HepG2 (cell line): Measurements from ENCODE around the gene BBOX1. TPM values are rescaled to one million over a fixed set of nuclear protein-coding genes. Genes with fewer than 3 reads are reported as not detected.

Experiments
- ADNP ChIP-seq: sonication (generic); formaldehyde crosslinking; IDR thresholded peaks from 2 replicates; pipeline ENCODE4 v1.4.0; 2020; ENCODE audit warnings: missing genetic modification reagents
- ARNT ChIP-seq: fragments of 450-650 bp; IDR thresholded peaks from 2 replicates; pipeline ENCODE4 v1.6.1; 2017
- EP300 ChIP-seq, 3 experiments: sonication (generic) in 1 of 3; formaldehyde crosslinking in 1 of 3; IDR thresholded peaks; 2 replicates each; pipeline versions ENCODE4 v1.5.1 to v1.6.1; 2011 to 2020; ENCODE audit warnings: low read depth in 2 of 3, low read length in 2 of 3, borderline replicate concordance in 1 of 3, improper control_type of control experiment in 1 of 3, mild to moderate bottlenecking in 1 of 3, missing genetic modification reagents in 1 of 3, moderate library complexity in 1 of 3
- FOSL2 ChIP-seq: sonication (generic); formaldehyde crosslinking; IDR thresholded peaks from 2 replicates; pipeline ENCODE4 v1.4.0; 2020; ENCODE audit warnings: missing genetic modification reagents
- FOXA3 ChIP-seq: IDR thresholded peaks from 2 replicates; pipeline ENCODE4 v1.6.1; 2016; ENCODE audit warnings: missing genetic modification reagents, missing compliant biosample characterization
- FOXJ3 ChIP-seq: sonication (generic); formaldehyde crosslinking; IDR thresholded peaks from 2 replicates; pipeline ENCODE4 v1.4.0; 2020; ENCODE audit warnings: missing genetic modification reagents, mild to moderate bottlenecking, borderline replicate concordance
- HDAC6 ChIP-seq: fragments of 200-600 bp; sonication (generic); IDR thresholded peaks from 2 replicates; pipeline ENCODE4 v1.7.0; 2017; ENCODE audit warnings: mild to moderate bottlenecking, antibody characterized with exemption, low read length, low read depth
- HMG20A ChIP-seq: IDR thresholded peaks from 2 replicates; pipeline ENCODE4 v1.6.1; 2016; ENCODE audit warnings: borderline replicate concordance
- HMG20B ChIP-seq: conservative IDR thresholded peaks from 2 replicates; pipeline ENCODE4 v1.6.1; 2016; ENCODE audit warnings: missing genetic modification reagents, missing compliant biosample characterization
- ISL2 ChIP-seq: sonication (generic); formaldehyde crosslinking; IDR thresholded peaks from 2 replicates; pipeline ENCODE4 v1.5.0; 2020; ENCODE audit warnings: missing genetic modification reagents
- MEIS2 ChIP-seq: sonication (generic); formaldehyde crosslinking; IDR thresholded peaks from 2 replicates; pipeline ENCODE4 v1.9.0; 2021; ENCODE audit warnings: mild to moderate bottlenecking, missing genetic modification reagents
- NFATC3 ChIP-seq: sonication (generic); formaldehyde crosslinking; IDR thresholded peaks from 2 replicates; pipeline ENCODE4 v1.5.1; 2020; ENCODE audit warnings: mild to moderate bottlenecking, missing genetic modification reagents
- PHF5A ChIP-seq: IDR thresholded peaks from one replicate; pipeline ENCODE4 v1.6.1; 2018; ENCODE audit warnings: low read depth, missing genetic modification reagents; ENCODE audit not compliant: unreplicated experiment
- POLR2AphosphoS2 ChIP-seq: IDR thresholded peaks from 2 replicates; pipeline ENCODE4 v1.6.1; 2011; ENCODE audit warnings: low read depth, low read length, improper control_type of control experiment
- SETDB1 ChIP-seq: sonication (generic); formaldehyde crosslinking; IDR thresholded peaks from 2 replicates; pipeline ENCODE4 v1.5.1; 2020; ENCODE audit warnings: missing genetic modification reagents, mild to moderate bottlenecking, borderline replicate concordance
- SP2 ChIP-seq: sonication (generic); formaldehyde crosslinking; IDR thresholded peaks from 2 replicates; pipeline ENCODE4 v1.5.1; 2020; ENCODE audit warnings: mild to moderate bottlenecking, missing genetic modification reagents
- SPEN ChIP-seq: sonication (generic); formaldehyde crosslinking; IDR thresholded peaks from 2 replicates; pipeline ENCODE4 v1.5.1; 2020; ENCODE audit warnings: low read depth, mild to moderate bottlenecking, missing genetic modification reagents
- THAP11 ChIP-seq: IDR thresholded peaks from 2 replicates; pipeline ENCODE4 v1.6.1; 2016; ENCODE audit warnings: missing biosample characterization, missing genetic modification reagents
- ZNF138 ChIP-seq: sonication (generic); formaldehyde crosslinking; IDR thresholded peaks from 2 replicates; pipeline ENCODE4 v1.5.0; 2020; ENCODE audit warnings: mild to moderate bottlenecking, low read depth, missing genetic modification reagents
- ZNF577 ChIP-seq: sonication (generic); formaldehyde crosslinking; IDR thresholded peaks from 2 replicates; pipeline ENCODE4 v1.4.0; 2020; ENCODE audit warnings: mild to moderate bottlenecking, low read depth, missing genetic modification reagents, borderline replicate concordance
- ZNF605 ChIP-seq: sonication (generic); formaldehyde crosslinking; IDR thresholded peaks from 2 replicates; pipeline ENCODE4 v1.8.0; 2022; ENCODE audit warnings: mild to moderate bottlenecking, missing genetic modification reagents
- ZSCAN9 ChIP-seq: IDR thresholded peaks from 2 replicates; pipeline ENCODE4 v1.6.1; 2016; ENCODE audit warnings: borderline replicate concordance
- polyA plus RNA-seq, 8 experiments: library from polyadenylated mRNA; depleted of rRNA in 3 of 8; stranded (reverse) in 7 of 8; unstranded in 1 of 8; fragments of >200 nt; fragmentation: Illumina TruSeq in 4 of 8; extraction: Trizol in 4 of 8; gene quantifications; 2 replicates each; pipeline versions ENCODE4 v1.2.1 to v1.2.3, GENCODE V29; 2011 to 2016; ENCODE audit warnings: low read depth in 4 of 8, missing spikeins in 1 of 8, mixed read lengths in 1 of 8; ENCODE audit not compliant: insufficient read depth in 1 of 8
- total RNA-seq, 5 experiments: library from RNA; depleted of rRNA; stranded (reverse); fragments of >200 nt; fragmentation: Illumina TruSeq; extraction: Trizol; gene quantifications; 2 replicates each; pipeline ENCODE4 v1.2.3, GENCODE V29; 2016; ENCODE audit warnings: low read depth in 1 of 5
- TF ChIP-seq, protein P1 (sequence below): sonication (generic); formaldehyde crosslinking; IDR thresholded peaks from 2 replicates; pipeline ENCODE4 v1.8.0; 2022; ENCODE audit warnings: missing genetic modification reagents, mild to moderate bottlenecking, moderate library complexity, borderline replicate concordance
- TF ChIP-seq, protein P2 (sequence below): IDR thresholded peaks from 2 replicates; pipeline ENCODE4 v1.6.1; 2016; ENCODE audit warnings: mild to moderate bottlenecking
- TF ChIP-seq, protein P3 (sequence below): sonication (generic); formaldehyde crosslinking; IDR thresholded peaks from 2 replicates; pipeline ENCODE4 v1.4.0; 2020; ENCODE audit warnings: missing genetic modification reagents, borderline replicate concordance
- TF ChIP-seq, protein P4 (sequence below): sonication (generic); formaldehyde crosslinking; IDR thresholded peaks from 2 replicates; pipeline ENCODE4 v1.5.0; 2020; ENCODE audit warnings: missing genetic modification reagents

The BBOX1 gene
- total and polyA plus RNA-seq, 2 of the 13 experiments (the other 11 are each of a cell fraction or from before 2014, with no cell fraction given), result not detected

DNA sequence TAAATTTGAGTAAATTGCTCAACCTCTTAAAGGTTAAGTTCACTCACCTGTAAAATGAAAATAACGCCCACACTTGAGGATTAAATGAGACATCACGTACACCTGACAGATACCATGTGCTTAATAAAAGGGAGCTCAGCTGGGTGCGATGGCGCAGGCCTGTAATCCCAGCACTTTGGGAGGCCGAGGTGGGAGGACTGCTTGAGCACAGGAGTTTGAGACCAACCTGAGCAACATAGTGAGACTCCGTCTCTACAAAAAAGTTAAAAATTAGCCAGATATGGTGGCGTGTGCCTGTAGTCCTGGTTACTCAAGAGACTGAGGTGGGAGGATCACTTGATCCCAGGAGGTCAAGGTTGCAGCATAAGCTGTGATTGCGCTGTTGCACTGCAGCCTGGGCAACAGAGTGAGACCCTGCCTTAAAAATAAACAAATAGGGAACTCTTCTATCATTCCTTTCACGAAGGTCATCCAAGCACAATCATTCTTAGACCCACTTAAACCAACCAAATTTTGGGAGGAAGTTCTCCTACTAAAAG lies 134.1 kb downstream of the BBOX1 start (continued):
- TF ChIP-seq HMG20B (CRISPR knock-in tag), result peak; percentile 60; the same call in 1 of the 2 replicates
- TF ChIP-seq PHF5A (CRISPR knock-in tag), result no peak
- no peak for TF ChIP-seq SPEN
- TF ChIP-seq NFATC3 (CRISPR knock-in tag), result no peak
- no peak for TF ChIP-seq SP2
- no peak for TF ChIP-seq SETDB1
- no peak for TF ChIP-seq ZNF577 (CRISPR knock-in tag)
- TF ChIP-seq ZNF138 (CRISPR knock-in tag), result no peak
- TF ChIP-seq, protein P1, sequence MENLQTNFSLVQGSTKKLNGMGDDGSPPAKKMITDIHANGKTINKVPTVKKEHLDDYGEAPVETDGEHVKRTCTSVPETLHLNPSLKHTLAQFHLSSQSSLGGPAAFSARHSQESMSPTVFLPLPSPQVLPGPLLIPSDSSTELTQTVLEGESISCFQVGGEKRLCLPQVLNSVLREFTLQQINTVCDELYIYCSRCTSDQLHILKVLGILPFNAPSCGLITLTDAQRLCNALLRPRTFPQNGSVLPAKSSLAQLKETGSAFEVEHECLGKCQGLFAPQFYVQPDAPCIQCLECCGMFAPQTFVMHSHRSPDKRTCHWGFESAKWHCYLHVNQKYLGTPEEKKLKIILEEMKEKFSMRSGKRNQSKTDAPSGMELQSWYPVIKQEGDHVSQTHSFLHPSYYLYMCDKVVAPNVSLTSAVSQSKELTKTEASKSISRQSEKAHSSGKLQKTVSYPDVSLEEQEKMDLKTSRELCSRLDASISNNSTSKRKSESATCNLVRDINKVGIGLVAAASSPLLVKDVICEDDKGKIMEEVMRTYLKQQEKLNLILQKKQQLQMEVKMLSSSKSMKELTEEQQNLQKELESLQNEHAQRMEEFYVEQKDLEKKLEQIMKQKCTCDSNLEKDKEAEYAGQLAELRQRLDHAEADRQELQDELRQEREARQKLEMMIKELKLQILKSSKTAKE (CRISPR knock-in tag), result no peak
- TF ChIP-seq FOXA3 (CRISPR knock-in tag), result peak; percentile 35; the same call in 1 of the 2 replicates
- TF ChIP-seq THAP11, result no peak
- TF ChIP-seq ARNT, result no peak
- TF ChIP-seq FOXJ3, result peak; percentile 82
- TF ChIP-seq ADNP (CRISPR knock-in tag), result 0 out of 2 replicates have a peak, but pooled peaks have one; percentile 32
- TF ChIP-seq ZNF605 (CRISPR knock-in tag), result 0 out of 2 replicates have a peak, but pooled peaks have one; percentile 26
- TF ChIP-seq ZSCAN9, result peak; percentile 35; the same call in 1 of the 2 replicates
- no peak for TF ChIP-seq POLR2AphosphoS2
- TF ChIP-seq, protein P2, sequence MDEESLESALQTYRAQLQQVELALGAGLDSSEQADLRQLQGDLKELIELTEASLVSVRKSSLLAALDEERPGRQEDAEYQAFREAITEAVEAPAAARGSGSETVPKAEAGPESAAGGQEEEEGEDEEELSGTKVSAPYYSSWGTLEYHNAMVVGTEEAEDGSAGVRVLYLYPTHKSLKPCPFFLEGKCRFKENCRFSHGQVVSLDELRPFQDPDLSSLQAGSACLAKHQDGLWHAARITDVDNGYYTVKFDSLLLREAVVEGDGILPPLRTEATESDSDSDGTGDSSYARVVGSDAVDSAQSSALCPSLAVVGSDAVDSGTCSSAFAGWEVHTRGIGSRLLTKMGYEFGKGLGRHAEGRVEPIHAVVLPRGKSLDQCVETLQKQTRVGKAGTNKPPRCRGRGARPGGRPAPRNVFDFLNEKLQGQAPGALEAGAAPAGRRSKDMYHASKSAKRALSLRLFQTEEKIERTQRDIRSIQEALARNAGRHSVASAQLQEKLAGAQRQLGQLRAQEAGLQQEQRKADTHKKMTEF (CRISPR knock-in tag), result peak; percentile 70; the same call in 1 of the 2 replicates
- no peak for TF ChIP-seq MEIS2 (CRISPR knock-in tag)
- TF ChIP-seq, protein P3, sequence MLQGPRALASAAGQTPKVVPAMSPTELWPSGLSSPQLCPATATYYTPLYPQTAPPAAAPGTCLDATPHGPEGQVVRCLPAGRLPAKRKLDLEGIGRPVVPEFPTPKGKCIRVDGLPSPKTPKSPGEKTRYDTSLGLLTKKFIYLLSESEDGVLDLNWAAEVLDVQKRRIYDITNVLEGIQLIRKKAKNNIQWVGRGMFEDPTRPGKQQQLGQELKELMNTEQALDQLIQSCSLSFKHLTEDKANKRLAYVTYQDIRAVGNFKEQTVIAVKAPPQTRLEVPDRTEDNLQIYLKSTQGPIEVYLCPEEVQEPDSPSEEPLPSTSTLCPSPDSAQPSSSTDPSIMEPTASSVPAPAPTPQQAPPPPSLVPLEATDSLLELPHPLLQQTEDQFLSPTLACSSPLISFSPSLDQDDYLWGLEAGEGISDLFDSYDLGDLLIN (CRISPR knock-in tag), result no peak
- TF ChIP-seq FOSL2, result peak; percentile 65
- TF ChIP-seq ISL2 (CRISPR knock-in tag), result 0 out of 2 replicates have a peak, but pooled peaks have one; percentile 30
- TF ChIP-seq EP300 (IDR thresholded peaks at IDR 0.05; ENCODE audit: low read depth in 2 of 2, low read length in 2 of 2), result peak in 1 of 2 experiments; percentile 49; a peak in 1 of 4 replicates
- 0 out of 2 replicates have a peak, but pooled peaks have one; percentile 34 for TF ChIP-seq EP300 (CRISPR knock-in tag; IDR thresholded peaks at IDR 0.05; ENCODE audit: borderline replicate concordance)
- no peak for TF ChIP-seq HDAC6
- peak; percentile 61; the same call in 1 of the 2 replicates for TF ChIP-seq HMG20A
- TF ChIP-seq, protein P4, sequence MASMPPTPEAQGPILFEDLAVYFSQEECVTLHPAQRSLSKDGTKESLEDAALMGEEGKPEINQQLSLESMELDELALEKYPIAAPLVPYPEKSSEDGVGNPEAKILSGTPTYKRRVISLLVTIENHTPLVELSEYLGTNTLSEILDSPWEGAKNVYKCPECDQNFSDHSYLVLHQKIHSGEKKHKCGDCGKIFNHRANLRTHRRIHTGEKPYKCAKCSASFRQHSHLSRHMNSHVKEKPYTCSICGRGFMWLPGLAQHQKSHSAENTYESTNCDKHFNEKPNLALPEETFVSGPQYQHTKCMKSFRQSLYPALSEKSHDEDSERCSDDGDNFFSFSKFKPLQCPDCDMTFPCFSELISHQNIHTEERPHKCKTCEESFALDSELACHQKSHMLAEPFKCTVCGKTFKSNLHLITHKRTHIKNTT (CRISPR knock-in tag), result no peak
